Stimulated activated CD8-positive, alpha-beta memory T cell treated with anti-CD3 and anti-CD28 coated beads, Interleukin-7, amount 100 ng/mL, for 1 hour (primary cell): ENCODE measurements around the gene TMEM217.

Source experiments
- DNase-seq, 2 donors: peaks; one replicate each; pipeline ENCODE4 v3.0.0-alpha.2; 2020; ENCODE audit warnings: low read depth in 2 of 2

TMEM217 gene

DNA sequence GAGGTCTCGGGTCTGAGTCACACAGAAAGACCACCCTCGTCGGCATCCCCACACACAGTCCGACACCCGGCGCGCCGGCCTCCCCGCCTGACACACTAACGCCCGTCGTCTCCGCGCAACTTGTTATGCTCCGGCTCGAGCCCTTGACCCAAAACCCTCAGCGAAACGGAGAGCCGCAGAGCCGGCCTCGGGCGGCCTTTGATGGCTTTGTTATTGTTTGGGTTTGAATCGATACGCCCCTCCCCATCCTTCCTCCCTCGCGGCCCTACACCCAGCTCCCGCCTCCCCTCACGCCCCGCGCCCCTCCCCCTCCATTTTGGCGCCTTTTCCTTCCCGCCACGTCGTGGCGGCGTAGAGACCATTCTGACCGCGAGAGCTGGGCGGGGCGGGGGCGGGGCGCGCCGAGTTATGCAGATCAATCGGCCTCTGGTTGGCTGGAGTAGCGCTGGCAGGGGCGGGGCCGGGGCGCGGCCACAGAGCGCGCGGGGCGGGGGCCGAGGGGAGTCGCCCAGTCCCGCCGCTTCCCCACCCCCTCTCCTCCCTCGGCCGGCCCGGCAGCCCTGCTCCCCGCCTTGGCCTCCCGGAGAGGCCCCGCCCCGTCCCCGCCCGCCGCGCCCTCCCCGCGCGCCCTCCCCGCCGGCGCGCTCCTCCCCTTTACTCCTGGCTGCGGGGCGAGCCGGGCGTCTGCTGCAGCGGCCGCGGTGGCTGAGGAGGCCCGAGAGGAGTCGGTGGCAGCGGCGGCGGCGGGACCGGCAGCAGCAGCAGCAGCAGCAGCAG is 88.3 kb downstream of the TMEM217 start, which contains the start of gene PIM1:
Gene PIM1, plus strand, starts transcription at position 657 of the 777 bp plus-strand sequence. CDS start 424 bp downstream, outside the sequence.
- peak; percentile 98 to 99 for DNase-seq

DNA sequence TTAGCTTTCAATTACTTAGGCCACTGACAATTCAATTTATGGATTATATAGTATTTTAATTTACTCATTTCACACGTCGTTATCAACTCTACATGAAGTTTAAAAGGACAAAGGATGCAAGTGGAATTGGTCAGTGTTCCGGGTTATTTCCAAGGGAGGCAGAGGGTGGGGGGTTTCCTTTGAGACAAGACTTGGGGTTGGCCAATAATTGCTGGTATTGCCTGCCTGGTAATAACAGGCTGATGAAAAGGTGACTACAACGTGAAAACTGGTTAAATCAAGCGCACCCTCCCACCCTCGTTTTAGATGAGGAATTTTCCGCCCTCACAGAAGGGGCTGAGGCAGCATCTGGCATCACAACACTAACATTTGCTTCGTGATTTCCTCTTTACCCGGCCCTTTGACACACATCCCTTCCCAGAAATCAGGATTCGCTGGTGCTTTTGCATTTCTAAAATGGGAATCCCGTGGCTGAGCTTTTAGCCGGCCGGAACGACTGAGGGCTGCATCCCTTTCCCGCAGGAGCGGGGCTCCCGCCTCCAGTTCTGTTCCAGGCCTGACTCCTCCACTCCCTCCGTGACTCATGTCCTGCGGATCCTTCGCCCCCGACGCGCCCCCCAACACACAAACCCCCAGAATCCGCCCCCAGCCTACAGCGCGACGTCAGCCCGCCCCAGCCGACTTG is 89.0 kb downstream of the TMEM217 start:
- DNase-seq, result no peak

DNA sequence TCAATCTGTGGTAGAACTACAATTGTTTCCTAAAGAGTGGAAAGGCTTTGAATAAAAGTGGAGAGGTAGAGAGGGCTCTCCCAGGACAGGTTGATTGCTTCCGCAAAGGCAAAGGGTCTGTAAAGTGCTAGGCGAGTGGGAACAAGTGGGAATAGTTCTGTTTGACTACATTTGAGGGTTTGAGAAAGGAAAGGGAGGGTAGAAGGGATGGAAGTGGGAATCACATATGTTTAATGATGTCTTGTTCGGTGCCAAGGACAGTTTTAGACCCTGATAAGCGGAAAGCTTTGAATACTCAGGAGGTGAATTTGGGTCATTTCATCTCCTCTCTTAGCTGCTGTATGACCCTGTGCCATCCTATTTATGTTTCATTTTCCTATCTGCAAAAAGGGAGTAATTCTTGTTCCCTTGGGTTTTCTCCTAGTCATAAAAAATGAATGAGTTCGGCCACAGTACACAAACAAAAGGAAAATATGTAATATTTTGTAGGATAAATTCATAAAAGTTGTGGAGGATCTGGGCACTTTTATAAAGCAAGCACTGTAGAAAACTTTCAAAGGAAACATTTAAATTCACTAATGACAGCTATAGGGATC is 89.7 kb downstream of the TMEM217 start:
- no peak for DNase-seq

GRCh38 chr6:37162740-37163139 is 95.2 kb downstream of the TMEM217 start:
- DNase-seq, result no peak
